Measurements from ENCODE around the gene MUC13.
"Not testable (repeated sequence)": the region's sequence is repeated elsewhere in the genome, so short reads cannot be mapped to it uniquely, and the experiment has no call there.

Gene MUC13, protein sequence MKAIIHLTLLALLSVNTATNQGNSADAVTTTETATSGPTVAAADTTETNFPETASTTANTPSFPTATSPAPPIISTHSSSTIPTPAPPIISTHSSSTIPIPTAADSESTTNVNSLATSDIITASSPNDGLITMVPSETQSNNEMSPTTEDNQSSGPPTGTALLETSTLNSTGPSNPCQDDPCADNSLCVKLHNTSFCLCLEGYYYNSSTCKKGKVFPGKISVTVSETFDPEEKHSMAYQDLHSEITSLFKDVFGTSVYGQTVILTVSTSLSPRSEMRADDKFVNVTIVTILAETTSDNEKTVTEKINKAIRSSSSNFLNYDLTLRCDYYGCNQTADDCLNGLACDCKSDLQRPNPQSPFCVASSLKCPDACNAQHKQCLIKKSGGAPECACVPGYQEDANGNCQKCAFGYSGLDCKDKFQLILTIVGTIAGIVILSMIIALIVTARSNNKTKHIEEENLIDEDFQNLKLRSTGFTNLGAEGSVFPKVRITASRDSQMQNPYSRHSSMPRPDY

DNA sequence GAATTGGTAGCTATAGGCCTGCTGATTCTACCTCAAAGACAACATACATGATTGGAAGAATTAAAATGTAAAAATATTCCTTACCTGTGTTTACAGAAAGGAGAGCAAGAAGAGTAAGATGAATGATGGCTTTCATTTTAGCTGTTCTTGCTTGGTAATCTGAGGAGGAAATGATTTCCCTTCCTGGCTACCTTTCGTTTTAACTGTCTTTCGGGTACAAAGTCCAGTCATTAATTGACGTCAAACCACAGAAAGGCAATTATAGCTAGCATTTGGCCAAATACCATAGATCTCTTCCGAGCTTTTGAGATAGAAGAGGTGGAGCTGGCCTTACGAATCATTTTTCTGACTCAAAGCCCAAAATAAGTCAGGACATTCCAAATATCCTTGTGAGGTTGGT lies at the start of gene MUC13:
MUC13 (minus strand) TSS at position 175 of the 400 bp plus-strand sequence; CDS start at position 136, 39 bp downstream.
- no peak for DNase-seq (ENCODE audit: low spot score)

DNA sequence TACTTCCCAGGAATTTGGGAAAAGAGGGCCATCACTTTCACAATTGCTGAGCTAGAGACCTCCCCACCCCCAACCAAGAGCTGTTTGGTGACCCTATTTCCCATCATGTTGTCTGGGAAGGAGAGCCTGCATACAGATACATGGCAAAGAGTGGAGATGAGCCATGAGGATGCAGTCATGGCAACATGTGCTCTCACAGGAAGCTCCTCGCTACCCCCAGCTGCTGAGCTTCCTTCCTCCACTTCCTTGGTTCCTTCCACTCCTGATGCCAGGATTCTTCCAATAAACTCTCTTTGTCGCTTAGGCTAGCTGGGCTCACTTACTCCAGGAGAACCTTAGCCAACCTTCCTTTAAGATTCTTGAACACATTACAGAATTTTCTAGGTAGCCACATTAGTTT lies 48.3 kb upstream of the MUC13 start:
- DNase-seq (ENCODE audit: low spot score), result no peak

DNA sequence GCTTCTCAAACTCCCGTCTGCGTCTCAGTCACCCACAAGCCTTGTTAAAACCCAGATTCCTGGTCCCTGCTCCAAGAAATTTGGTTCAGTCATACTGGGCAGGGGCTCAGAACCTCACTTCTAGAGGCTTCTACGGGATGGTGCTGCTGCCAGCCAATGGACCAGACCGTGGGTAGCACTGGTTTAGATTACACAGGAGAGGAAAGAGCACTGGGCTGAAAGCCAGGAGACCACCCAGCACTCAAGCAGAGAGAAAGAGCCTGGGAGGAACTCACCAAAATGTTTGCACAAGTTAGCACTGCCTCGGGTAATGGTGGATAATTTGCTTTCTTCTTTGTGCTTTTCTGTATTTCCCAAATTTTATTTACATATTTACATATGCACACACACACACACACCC lies 46.9 kb upstream of the MUC13 start:
- DNase-seq (ENCODE audit: low spot score), result no peak

DNA sequence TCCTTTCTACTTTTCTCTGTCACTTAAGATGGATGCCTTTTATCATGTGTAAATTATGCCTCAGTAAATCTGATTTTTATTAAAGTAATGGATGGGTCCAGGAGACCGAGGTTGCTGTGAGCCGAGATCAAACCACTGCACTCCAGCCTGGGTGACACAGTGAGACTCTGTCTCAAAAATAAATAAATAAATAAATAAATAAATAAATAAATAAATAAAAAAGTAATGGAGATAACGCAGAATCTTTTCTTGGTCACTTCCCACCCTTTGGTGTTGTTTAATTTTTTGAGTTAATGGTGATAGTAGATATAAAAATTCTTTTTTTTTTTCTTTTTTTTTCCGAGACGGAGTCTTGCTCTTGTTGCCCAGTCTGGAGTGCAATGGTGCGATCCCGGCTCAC lies 44.1 kb upstream of the MUC13 start:
- no peak for DNase-seq (ENCODE audit: low spot score)

DNA sequence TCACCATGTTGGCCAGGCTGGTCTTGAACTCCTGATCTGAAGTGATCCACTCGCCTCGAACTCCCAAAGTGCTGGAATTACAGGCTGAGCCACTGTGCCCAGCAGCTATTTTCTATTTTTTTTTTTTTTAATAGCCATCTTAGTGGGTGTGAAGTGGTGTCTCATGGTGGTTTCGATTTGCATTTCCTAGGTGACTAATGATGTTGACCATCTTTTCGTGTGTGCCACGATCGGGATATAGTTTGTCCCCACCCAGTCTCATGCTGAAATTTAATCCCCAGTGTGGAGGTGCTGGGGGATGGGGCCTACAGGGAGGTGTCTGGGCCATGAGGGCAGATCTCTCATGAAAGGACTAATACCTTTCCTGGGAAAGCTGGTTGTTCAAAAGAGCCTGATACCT lies 41.8 kb upstream of the MUC13 start:
- no peak for DNase-seq (ENCODE audit: low spot score)

DNA sequence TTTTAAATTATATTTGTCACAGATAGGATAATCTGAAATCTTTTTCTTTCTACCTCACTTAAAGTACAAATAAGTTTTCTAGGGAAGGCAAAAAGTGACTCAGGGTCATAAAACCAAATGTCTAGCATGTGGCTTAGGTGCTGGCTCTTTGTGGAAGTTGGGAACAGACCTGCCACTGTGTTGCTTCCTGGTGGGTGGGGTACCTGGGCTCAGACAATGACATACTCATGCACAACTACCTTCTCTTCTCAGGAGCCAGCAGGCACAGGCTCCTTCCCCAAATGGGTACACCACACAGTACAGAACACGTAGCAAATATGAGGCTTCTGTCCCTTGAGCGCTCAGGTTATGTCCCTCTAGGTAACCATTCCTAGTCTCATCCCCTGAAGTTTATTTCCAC lies 40.1 kb upstream of the MUC13 start:
- no peak for DNase-seq (ENCODE audit: low spot score)

DNA sequence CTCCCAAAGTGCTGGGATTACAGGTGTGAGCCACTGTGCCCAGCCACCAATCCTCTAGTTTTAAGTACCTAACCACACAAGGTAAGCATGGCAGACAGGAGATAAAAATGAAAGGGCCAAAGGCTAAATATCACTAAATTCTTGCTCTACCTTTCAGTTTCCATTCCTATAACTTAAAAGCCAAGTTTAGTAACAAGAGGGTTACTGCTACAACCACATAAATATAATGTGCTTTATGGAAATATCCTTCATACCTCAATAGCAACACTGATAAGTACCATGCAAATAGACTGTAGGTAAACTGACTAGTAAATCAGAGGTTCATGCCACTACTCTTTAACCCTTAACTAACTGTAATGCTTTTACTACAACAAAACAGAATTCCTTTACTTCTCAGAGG lies 38.7 kb upstream of the MUC13 start:
- DNase-seq (ENCODE audit: low spot score), result no peak

DNA sequence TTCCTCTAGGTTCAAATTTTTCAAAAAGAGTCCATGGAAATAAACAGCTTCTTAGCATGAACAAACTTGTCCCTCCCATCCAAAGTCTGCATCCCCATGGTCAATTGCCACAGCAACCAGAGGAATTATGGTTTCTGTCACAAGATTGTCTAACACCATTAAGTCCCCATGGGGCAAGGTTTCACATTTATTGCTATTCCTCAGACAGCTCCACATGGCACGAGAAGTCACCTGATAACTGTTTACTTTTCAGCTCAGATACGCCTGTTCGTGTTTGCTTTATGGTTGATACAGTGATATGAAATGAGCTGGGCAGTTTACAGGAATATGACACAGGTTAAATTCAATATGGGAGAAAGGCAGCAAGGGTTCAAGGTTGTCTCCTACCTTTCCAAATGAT lies 37.9 kb upstream of the MUC13 start:
- DNase-seq (ENCODE audit: low spot score), result no peak

DNA sequence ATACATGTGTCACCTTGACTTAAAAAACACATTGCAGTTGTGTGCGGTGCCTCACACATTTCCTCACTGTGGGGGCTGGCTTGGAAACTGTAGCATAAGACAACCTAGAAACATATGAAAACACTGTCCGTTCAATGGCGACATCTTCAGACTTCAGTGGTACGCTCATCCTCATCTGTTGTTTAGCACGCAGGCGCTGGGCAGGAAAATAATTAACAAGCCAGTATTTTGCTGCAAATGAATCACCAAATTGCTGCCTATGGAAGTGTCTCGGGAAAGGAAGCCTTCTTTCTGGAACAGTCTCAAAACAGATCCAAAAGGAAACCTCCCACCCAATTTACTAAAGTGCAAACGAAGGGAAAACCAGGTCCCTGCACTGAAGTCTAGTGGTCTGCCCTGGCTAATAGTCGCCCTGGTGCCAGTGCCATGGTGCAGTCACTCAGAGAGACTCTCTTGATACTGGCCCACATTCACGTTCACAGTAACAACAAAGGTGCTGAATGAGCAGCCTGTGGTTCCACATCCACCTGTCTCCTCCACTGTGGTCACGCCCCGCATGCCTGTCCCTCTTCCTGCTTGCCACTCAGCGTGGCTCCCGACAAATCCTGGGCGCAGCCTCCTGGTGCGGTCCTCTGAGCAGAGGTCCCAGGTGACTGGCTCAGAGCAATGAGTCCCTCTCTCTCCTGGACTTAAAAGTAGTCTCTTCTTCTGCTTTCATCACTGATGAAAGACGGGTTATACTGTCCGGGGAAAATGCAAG lies 35.6 kb upstream of the MUC13 start:
- no peak for DNase-seq (ENCODE audit: low spot score)

DNA sequence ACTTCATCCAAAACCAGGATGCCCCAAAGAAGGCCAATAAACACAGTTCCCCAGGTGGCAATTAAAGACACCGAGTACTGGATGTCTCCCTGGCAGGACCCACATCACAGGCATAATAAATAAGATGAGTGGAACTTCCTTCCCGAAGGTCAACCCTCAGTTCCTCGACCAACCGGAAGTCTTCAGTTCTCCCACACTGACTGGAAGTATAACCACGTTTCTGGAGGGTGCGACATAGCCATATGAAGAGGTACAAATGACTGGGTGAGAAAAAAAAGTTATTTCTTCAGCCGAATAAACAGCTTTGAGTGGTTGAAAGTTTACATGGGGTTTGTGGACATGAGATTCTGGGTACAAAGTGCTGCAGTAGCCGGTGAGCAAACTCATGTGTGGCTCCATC lies 34.6 kb upstream of the MUC13 start:
- no peak for DNase-seq (ENCODE audit: low spot score)

DNA sequence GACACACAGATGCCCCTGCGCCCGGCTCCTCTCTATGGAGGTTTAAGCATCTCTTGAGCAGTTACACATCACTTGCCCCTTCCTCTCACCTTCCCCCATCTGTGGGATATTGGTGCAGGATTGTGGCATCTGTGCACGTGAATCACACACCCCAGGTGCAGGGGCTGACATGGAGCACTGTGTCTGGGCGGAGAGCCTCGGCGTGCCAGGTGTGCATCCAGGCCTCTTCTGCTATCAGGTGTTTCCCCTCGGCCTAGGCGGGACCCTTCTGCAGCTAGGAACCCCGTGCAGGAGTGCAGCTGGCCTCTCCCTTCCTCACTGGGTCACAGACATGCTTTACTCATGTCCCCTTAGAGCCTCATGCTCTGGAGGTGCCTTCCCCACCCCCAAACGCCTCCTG lies 33.4 kb upstream of the MUC13 start:
- DNase-seq (ENCODE audit: low spot score), result no peak

DNA sequence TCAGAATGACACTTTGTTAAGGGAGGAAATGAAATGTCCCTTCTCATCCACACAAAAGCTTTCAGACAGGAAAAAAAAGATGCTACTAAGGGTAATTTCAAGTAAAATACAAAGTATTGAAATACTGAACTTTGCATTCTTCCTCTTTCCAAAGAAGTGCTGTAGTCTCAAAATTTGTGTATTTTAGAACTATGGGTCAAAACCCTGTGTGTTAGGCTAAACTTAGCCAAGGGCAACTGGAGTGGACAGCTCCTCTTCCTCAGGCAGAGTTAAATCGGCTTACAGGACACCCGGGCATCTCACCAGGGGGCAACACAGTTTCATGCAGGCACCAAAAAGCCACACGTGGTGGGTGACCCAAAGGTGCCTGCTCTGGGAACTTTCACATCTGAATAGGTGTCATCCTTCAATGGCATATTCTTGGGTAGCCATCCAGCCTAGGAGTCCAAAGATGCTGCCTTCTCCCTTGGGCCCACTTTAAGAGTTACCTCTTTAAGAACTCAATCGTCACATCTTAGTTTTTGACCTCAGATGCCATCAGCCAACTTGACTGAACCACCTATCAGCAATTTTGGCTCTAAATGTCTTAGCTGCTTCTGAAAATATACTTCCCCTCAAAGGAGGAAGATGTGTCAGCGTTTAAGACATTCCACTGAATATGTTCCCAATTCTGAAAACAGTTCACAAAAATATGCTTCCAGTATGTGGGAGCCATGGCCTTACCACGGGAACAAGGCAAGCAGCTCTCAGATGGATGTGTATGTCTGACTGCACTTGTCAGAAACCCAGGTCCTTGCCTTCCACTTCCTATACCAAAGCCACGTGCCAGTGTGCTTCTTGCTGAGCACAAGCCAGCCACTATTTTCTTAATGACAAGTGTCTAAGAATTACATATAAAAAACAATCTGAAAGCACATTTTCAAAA lies 32.2 kb upstream of the MUC13 start:
- no peak for DNase-seq (ENCODE audit: low spot score)

DNA sequence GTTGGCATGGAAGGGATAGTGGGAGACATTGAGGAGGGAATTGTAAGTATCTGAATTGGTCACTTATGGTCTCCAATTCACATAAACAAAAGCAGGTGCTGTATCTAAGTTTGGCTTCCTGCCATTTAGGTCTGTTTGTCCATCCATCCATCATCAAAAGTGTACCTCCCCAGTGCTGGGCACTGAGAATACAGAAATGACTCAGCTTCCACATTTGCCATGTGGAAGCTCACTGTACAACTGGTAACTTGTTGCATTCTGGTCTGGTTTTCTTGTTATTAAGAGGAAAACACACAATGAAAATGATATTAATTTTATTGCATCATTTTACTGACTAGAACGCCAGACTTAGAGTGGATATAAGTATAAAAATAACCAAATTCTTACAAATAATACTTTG lies 30.9 kb upstream of the MUC13 start:
- no peak for DNase-seq (ENCODE audit: low spot score)

DNA sequence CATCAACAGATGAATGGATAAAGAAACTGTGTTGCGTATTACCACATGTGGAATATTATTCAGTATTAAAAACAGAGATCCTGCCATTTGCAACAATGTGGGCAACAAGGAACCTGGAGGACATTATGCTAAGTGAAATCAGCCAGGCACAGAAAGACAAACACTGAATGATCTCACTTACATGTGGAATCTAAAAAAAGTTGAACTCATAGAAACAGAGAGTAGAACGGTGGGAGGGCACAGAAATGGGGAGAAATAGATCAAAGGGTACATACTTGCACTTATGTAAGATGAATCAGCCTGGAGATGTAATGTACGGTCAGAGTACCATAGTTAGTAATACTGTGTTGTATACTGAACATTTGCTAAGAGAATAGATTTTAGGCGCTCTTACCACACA lies 29.8 kb upstream of the MUC13 start:
- no peak for DNase-seq (ENCODE audit: low spot score)

DNA sequence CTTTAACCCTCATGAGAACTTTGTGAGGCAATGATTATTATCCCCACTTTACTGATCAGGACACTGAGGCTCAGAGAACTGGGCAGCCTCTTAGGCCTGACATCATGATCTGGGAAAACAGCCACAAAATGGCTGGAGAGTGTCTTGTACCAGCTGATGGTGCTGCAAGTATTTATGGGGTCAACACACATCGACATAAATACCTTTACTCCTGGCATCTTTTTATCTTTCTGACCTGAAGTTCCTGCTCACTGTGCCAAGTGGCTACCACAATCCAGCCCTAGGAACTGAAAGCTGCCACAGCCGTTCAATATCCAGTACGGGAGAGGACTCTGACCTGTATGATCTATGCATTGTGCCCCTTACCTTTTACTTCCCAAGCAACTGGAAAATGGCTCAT lies 29.2 kb upstream of the MUC13 start:
- DNase-seq (ENCODE audit: low spot score), result no peak

DNA sequence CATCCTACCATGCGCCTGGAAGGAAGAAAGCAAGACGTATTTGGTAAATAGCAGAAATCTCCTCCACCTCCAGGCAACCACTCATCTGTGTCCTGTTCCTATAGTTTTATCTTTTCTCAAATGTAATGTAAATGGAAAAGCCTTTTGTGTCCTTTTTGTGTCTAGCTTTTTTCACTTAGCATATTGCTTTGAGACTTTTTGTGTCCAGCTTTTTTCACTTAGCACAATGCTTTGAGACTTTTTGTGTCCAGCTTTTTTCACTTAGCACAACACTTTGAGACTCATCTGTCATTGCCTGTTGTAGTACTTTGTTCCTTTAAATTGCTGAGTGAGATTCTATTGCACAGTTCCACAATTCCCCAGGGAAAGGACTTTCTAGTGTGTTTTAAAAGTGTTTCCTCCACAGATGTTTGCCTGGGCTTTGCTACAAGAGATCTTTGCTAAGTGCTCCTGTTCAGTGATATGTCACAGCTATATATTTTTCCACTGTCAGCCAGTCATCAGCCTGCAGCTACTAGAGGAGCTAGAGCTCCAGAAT lies 27.9 kb upstream of the MUC13 start:
- no peak for DNase-seq (ENCODE audit: low spot score)

DNA sequence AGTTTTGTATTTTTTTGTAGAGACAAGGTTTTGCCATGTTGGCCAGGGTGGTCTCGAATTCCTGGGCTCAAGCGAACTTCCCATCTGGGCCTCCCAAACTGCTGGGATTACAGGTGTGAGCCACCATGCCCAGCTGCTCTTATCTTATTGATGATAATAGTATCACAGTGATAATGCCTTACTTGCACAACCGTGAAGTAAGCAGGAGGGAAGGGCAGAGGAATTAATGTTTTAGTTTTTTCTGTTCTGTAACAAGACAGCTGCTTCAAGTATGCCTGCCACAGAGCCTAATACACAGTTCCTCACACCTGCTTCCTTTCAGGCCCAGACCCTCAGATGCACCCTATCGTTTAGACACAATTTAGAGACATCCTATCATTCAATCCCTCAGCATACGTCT lies 26.1 kb upstream of the MUC13 start:
- DNase-seq (ENCODE audit: low spot score), result no peak

DNA sequence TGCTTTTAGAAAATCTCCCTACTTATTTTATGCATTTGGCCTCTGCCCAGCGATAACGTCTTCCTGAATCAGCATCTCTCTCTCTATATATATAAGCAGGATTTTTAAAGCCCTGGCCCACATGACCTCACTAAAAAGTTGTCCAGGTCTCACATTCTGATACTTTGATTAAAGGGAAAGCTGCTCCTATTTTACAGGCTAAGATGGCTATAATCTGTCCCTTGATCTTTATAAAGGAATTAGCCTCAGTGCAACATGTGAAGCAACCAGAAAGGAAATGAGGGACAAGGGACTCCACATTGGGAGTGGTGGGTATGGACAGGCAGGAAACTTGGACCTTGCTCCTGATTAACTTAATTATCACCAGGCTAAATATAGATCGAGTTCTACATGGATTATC lies 25.6 kb upstream of the MUC13 start:
- DNase-seq (ENCODE audit: low spot score), result no peak

DNA sequence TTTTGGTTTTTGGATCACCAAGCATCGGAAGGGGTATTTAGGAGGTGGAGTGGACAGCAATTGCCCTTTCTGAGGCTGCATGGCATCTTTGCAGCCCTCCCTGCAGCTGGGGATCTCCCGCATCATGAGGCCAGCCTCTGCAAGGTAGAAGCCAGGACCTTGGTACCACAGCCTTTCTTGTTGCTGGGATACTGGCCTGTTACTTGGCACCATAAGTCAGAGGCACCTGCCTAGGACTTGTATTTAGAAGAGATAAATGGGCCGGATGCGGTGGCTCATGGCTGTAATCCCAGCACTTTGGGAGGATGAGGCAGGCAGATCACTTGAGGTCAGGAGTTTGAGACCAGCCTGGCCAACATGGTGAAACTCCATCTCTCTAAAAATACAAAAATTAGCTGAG lies 23.4 kb upstream of the MUC13 start:
- not testable (repeated sequence) for DNase-seq (ENCODE audit: low spot score)

DNA sequence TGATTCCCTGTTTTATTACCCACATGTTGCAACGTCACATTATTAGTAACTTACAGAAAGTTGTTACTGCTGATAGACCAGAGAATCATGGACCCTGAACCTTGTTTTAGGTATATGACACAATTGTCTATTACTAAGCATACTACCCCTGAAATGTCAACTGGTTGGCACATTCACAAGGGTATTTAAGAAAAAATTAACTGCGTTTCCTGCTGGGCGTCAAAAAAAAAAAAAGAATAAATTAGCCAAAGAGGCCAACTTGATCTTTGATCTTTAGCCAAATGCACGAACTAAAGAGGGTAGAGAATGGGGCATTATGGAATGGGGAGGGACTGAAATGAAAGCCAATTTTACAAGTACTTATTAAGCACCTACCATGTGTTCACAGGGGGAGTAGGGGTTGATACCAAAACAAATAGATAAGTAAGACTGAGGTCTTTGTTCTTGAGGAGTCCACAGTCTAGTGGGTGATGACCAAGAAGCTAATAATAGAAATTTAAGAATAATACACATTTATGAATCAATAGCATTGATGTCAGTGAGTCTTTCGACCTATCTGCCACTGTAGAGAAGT lies 17.8 kb upstream of the MUC13 start:
- no peak for DNase-seq (ENCODE audit: low spot score)

DNA sequence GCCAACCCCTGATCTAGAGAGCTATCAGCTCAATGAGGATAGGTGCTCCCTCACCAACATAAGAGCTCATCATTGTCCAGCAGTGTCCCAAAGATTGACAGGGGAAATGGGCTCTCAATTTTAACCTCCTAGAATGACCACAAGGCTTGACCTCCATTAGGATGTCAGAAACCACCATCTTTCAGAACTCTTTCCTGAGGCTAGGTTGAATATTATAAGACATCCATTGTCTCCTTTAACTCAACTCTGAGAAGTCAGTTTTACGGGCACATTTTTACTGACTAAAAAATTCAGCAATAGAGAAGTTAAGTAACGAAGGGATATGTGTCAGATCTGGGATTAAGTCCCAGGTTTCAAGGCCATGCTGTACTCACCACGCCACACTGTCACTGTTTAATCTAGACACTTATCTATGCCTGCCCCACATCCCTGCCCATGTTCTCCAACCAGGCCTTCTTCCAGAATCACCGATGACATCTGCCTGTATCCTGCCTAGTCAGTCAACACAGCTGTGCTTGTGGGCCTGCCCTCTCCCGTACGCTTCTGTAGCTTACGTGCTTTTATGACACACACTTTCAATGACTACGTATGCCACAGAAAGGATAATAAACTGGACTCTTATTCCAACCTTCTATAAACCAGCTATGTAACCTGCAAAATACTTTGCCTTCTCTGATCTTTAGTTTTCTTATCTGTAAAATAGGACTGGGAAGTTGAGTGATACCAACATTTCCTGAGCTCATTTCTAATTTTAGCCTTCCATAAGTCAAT lies 17.1 kb upstream of the MUC13 start:
- DNase-seq (ENCODE audit: low spot score), result no peak

All from germinal center (tissue), 1 donor.